IMR-90 (cell line): Measurements from ENCODE around the gene TBC1D22A. TPM values are rescaled to one million over a fixed set of nuclear protein-coding genes. Genes with fewer than 3 reads are reported as not detected.
A peak's percentile ranks its signal among the peaks of the same experiment; 100 is the strongest.

ENCODE experiments used
- ATAC-seq: fragments of 200-7000 bp; cut with Tn5 transposase; 2 replicates; pipeline ENCODE4 v1.9.1; 2020; ENCODE audit warnings: low read depth, mild to moderate bottlenecking, moderate library complexity
- BruUV-seq: library from RNA; stranded (reverse); fragments of 400-500 nt; replicated peaks from 2 replicates; lab custom pipeline; 2021; lab: Mats Ljungman, UMichigan
- CTCF ChIA-PET: fragments of 300-600 bp; formaldehyde crosslinking; extraction: SDS; loops from one replicate; lab custom pipeline; 2021; ENCODE audit warnings: antibody characterized with exemption; lab: Yijun Ruan, JAX
- POLR2A ChIA-PET: fragments of 300-600 bp; sonication (Branson Sonifier 250); formaldehyde crosslinking; loops from one replicate; lab custom pipeline; 2022; ENCODE audit warnings: antibody characterized with exemption; ENCODE audit not compliant: unreplicated experiment; lab: Charles Lee
- DNase-seq: peaks from one replicate; pipeline ENCODE4 v3.0.0; 2013
- H2AFZ ChIP-seq: replicated peaks from 2 replicates; pipeline ENCODE3; 2013; ENCODE audit warnings: low read length, mild to moderate bottlenecking; ENCODE audit not compliant: poor library complexity
- H2AK5ac ChIP-seq: 2 replicates; pipeline ENCODE4 v1.6.1; 2013; ENCODE audit warnings: low read depth, low read length, inconsistent platforms
- H2AK9ac ChIP-seq: replicated peaks from 2 replicates; pipeline ENCODE3; 2013; ENCODE audit warnings: mild to moderate bottlenecking, low read depth, low read length, moderate library complexity; ENCODE audit not compliant: poor library complexity
- H2BK120ac ChIP-seq: 2 replicates; pipeline ENCODE4 v1.6.1; 2013; ENCODE audit warnings: low read depth, low read length, inconsistent platforms
- H2BK15ac ChIP-seq: 3 replicates; pipeline ENCODE4 v1.6.1; 2013; ENCODE audit warnings: low read depth, low read length, inconsistent platforms
- H2BK20ac ChIP-seq: 2 replicates; pipeline ENCODE4 v1.6.1; 2013; ENCODE audit warnings: low read depth, mild to moderate bottlenecking, inconsistent platforms, low read length, moderate library complexity
- H2BK5ac ChIP-seq: 2 replicates; pipeline ENCODE4 v1.6.1; 2013; ENCODE audit warnings: mild to moderate bottlenecking, low read depth, low read length, inconsistent platforms; ENCODE audit not compliant: poor library complexity, severe bottlenecking
- H3K14ac ChIP-seq: replicated peaks from 2 replicates; pipeline ENCODE4 v1.6.1; 2013; ENCODE audit warnings: low read depth, low read length, inconsistent platforms
- H3K18ac ChIP-seq: 2 replicates; pipeline ENCODE4 v1.6.1; 2013; ENCODE audit warnings: low read depth, low read length, control low read depth
- H3K23ac ChIP-seq: 2 replicates; pipeline ENCODE4 v1.6.1; 2013; ENCODE audit warnings: low read depth, low read length, inconsistent platforms
- H3K27ac ChIP-seq: 2 replicates; pipeline ENCODE4 v1.5.1; 2013; ENCODE audit warnings: mild to moderate bottlenecking, control low read depth, low read length; ENCODE audit not compliant: insufficient read depth
- H3K27me3 ChIP-seq: 2 replicates; pipeline ENCODE4 v1.6.1; 2013; ENCODE audit warnings: low read length; ENCODE audit not compliant: control insufficient read depth, insufficient read depth
- H3K36me3 ChIP-seq: 2 replicates; pipeline ENCODE4 v1.6.1; 2013; ENCODE audit warnings: low read length, mixed read lengths; ENCODE audit not compliant: control insufficient read depth, insufficient read depth
- H3K4ac ChIP-seq: 2 replicates; pipeline ENCODE4 v1.6.1; 2013; ENCODE audit warnings: low read depth, low read length, inconsistent platforms
- H3K4me1 ChIP-seq: 2 replicates; pipeline ENCODE4 v1.6.1; 2013; ENCODE audit warnings: low read length, mixed read lengths; ENCODE audit not compliant: control insufficient read depth, insufficient read depth
- H3K4me2 ChIP-seq: 2 replicates; pipeline ENCODE4 v1.6.1; 2013; ENCODE audit warnings: low read depth, mild to moderate bottlenecking, control low read depth, low read length, moderate library complexity
- H3K4me3 ChIP-seq: 2 replicates; pipeline ENCODE4 v1.5.1; 2013; ENCODE audit warnings: low read depth, mild to moderate bottlenecking, control low read depth, low read length, moderate library complexity; ENCODE audit not compliant: insufficient read depth
- H3K56ac ChIP-seq: 2 replicates; pipeline ENCODE4 v1.6.1; 2013; ENCODE audit warnings: low read length, inconsistent platforms; ENCODE audit not compliant: insufficient read depth; ENCODE audit errors: extremely low read depth
- H3K79me1 ChIP-seq, 2 experiments: 2 replicates each; pipeline ENCODE4 v1.6.1; 2013; ENCODE audit warnings: low read length in 2 of 2, inconsistent platforms in 1 of 2, low read depth in 1 of 2
- H3K9ac ChIP-seq: 2 replicates; pipeline ENCODE4 v1.6.1; 2013; ENCODE audit warnings: low read depth, low read length, control low read depth
- H3K9me1 ChIP-seq: 2 replicates; pipeline ENCODE4 v1.6.1; 2013; ENCODE audit warnings: low read length, inconsistent platforms; ENCODE audit not compliant: insufficient read depth
- H3K9me3 ChIP-seq: 2 replicates; pipeline ENCODE4 v1.6.1; 2013; ENCODE audit warnings: low read length; ENCODE audit not compliant: control insufficient read depth, insufficient read depth
- H4K20me1 ChIP-seq: 2 replicates; pipeline ENCODE4 v1.6.1; 2013; ENCODE audit warnings: low read length, inconsistent platforms; ENCODE audit not compliant: insufficient read depth
- H4K5ac ChIP-seq: 2 replicates; pipeline ENCODE4 v1.6.1; 2013; ENCODE audit warnings: mild to moderate bottlenecking, low read depth, low read length, control low read depth
- H4K8ac ChIP-seq, 2 experiments: 2 replicates each; pipeline ENCODE4 v1.6.1; 2013; ENCODE audit warnings: low read depth in 2 of 2, low read length in 2 of 2, control low read depth in 1 of 2, inconsistent platforms in 1 of 2
- H4K91ac ChIP-seq: 2 replicates; pipeline ENCODE4 v1.6.1; 2013; ENCODE audit warnings: low read depth, low read length, inconsistent platforms; ENCODE audit not compliant: insufficient read depth
- BHLHE40 ChIP-seq: fragments of 150-350 bp; IDR thresholded peaks from 2 replicates; pipeline ENCODE4 v1.6.1; 2016; ENCODE audit warnings: mild to moderate bottlenecking, low read depth, low read length
- CEBPB ChIP-seq: IDR thresholded peaks from 2 replicates; pipeline ENCODE4 v1.6.1; 2012; ENCODE audit warnings: low read depth, low read length, improper control_type of control experiment
- CHD1 ChIP-seq: IDR thresholded peaks from 2 replicates; pipeline ENCODE4 v1.6.1; 2012; ENCODE audit warnings: low read depth, low read length, improper control_type of control experiment
- CTCF ChIP-seq: conservative IDR thresholded peaks from 2 replicates; pipeline ENCODE4 v1.5.1; 2012; ENCODE audit warnings: mild to moderate bottlenecking, low read depth, low read length, improper control_type of control experiment
- ELK1 ChIP-seq: fragments of 150-350 bp; IDR thresholded peaks from 2 replicates; pipeline ENCODE4 v1.6.1; 2016; ENCODE audit warnings: low read depth, mild to moderate bottlenecking, low read length, moderate library complexity, borderline replicate concordance
- FOS ChIP-seq: fragments of 150-350 bp; IDR thresholded peaks from 2 replicates; pipeline ENCODE4 v1.6.1; 2016; ENCODE audit warnings: low read depth, low read length
- MAFK ChIP-seq: IDR thresholded peaks from 2 replicates; pipeline ENCODE4 v1.6.1; 2012; ENCODE audit warnings: low read depth, low read length, improper control_type of control experiment
- MAZ ChIP-seq: IDR thresholded peaks from 2 replicates; pipeline ENCODE4 v1.6.1; 2012; ENCODE audit warnings: low read depth, mild to moderate bottlenecking, low read length, improper control_type of control experiment, moderate library complexity, borderline replicate concordance
- MXI1 ChIP-seq: IDR thresholded peaks from 2 replicates; pipeline ENCODE4 v1.6.1; 2012; ENCODE audit warnings: low read depth, mild to moderate bottlenecking, low read length, moderate library complexity, borderline replicate concordance
- NFE2L2 ChIP-seq: fragments of 150-350 bp; IDR thresholded peaks from 2 replicates; pipeline ENCODE4 v1.6.1; 2016; ENCODE audit warnings: low read depth, mild to moderate bottlenecking, low read length
- POLR2A ChIP-seq: IDR thresholded peaks from 2 replicates; pipeline ENCODE4 v1.6.1; 2012; ENCODE audit warnings: mild to moderate bottlenecking, low read depth, low read length
- RAD21 ChIP-seq: IDR thresholded peaks from 2 replicates; pipeline ENCODE4 v1.6.1; 2012; ENCODE audit warnings: low read length, improper control_type of control experiment
- RCOR1 ChIP-seq: IDR thresholded peaks from 2 replicates; pipeline ENCODE4 v1.6.1; 2012; ENCODE audit warnings: mild to moderate bottlenecking, low read length, improper control_type of control experiment; ENCODE audit not compliant: insufficient replicate concordance
- RFX5 ChIP-seq: IDR thresholded peaks from 2 replicates; pipeline ENCODE4 v1.8.0; 2012; ENCODE audit warnings: low read depth, mild to moderate bottlenecking, low read length, moderate library complexity
- SMC3 ChIP-seq: fragments of 150-350 bp; IDR thresholded peaks from 2 replicates; pipeline ENCODE4 v1.6.1; 2016; ENCODE audit warnings: low read depth, mild to moderate bottlenecking, antibody characterized with exemption, low read length, moderate library complexity
- WGBS, 2 experiments: methylation state at CpG; one replicate each; pipeline versions ENCODE4 v1.1.5 to v1.1.7; 2013; ENCODE audit warnings: missing lambda C conversion rate in 2 of 2; ENCODE audit not compliant: insufficient read length in 1 of 2; ENCODE audit errors: extremely low coverage in 2 of 2; 5-methylcytosine and 5-hydroxymethylcytosine counted together
- dilution Hi-C: fragments of 300-500 bp; cut with HindIII; formaldehyde crosslinking; loops from one replicate; pipeline ENCODE4 v1.14.3; 2018; ENCODE audit warnings: low sequenced_read_pairs; ENCODE audit not compliant: unreplicated experiment
- in situ Hi-C: fragments of 300-500 bp; cut with MboI; formaldehyde crosslinking; loops from 3 replicates; pipeline ENCODE4 v1.14.3; 2019; ENCODE audit warnings: low sequenced_read_pairs, inconsistent platforms, mixed read lengths
- intact Hi-C: fragments of 100-400 bp; cut with micrococcal nuclease; formaldehyde crosslinking; loops from 2 replicates; pipeline ENCODE4 v1.10.0; 2022
- polyA plus RNA-seq, 3 experiments: library from polyadenylated mRNA; depleted of rRNA; stranded (reverse); fragments of >200 nt; gene quantifications; 2 replicates each; pipeline ENCODE4 v1.2.3, GENCODE V29; 2012; ENCODE audit warnings: low replicate concordance in 1 of 3
- total RNA-seq: library from RNA; depleted of rRNA; stranded (reverse); fragments of >200 nt; gene quantifications from 2 replicates; pipeline ENCODE4 v1.2.3, GENCODE V29; 2012

TBC1D22A gene
- total and polyA plus RNA-seq, 2 of the 4 experiments (the other 2 are of a cell fraction): 9.0 to 16.7 TPM

- no peaks in the 10 kb centered on the region for H3K27me3 ChIP-seq
- peak; percentile 47 for ATAC-seq
- H3K4ac ChIP-seq: peak overlapping the region; percentile 29; the same call in 1 of the 2 replicates
- H4K20me1 ChIP-seq: no peaks in the 10 kb centered on the region; the same call in 1 of the 2 replicates
- peaks cover 12% of the 10 kb centered on the region for H3K9me1 ChIP-seq
- H3K9me3 ChIP-seq: peaks cover 2% of the 10 kb centered on the region; the same call in 1 of the 2 replicates
- peak overlapping the region; percentile 76 for H3K4me2 ChIP-seq
- H3K14ac ChIP-seq: peak overlapping the region; percentile 29; the same call in 1 of the 2 replicates
- no peak overlapping the region for H2BK15ac ChIP-seq
- 0 out of 2 replicates have a peak overlapping the region, but pooled peaks have one; percentile 15 for H3K23ac ChIP-seq
- H3K56ac ChIP-seq: no peak overlapping the region
- H3K79me1 ChIP-seq: peaks cover 9 to 27% of the 10 kb centered on the region in 2 experiments; a peak in 1 of 4 replicates
- H3K36me3 ChIP-seq: no peaks in the 10 kb centered on the region
- H2AFZ ChIP-seq: peak overlapping the region; percentile 80
- intact Hi-C loops (no loop called here), in situ Hi-C loops (no loop called here), dilution Hi-C loops (no loop called here)
- H3K27ac ChIP-seq: peak overlapping the region; percentile 25; the same call in 1 of the 2 replicates
- no peak overlapping the region for H3K9ac ChIP-seq
- BruUV-seq: no TSS peak
- H3K18ac ChIP-seq: peak overlapping the region; percentile 34; the same call in 1 of the 2 replicates
- DNase-seq: peak; percentile 60
- H2BK20ac ChIP-seq: no peak overlapping the region
- H2AK9ac ChIP-seq: peak overlapping the region; percentile 60
- 2% methylated on average over 12 of the region's 29 CpGs; no CpG with 5 or more reads in 1 of the 2 experiments for WGBS, 2 experiments
- peaks cover 21% of the 10 kb centered on the region for H3K4me1 ChIP-seq
- ChIA-PET POLR2A (no interaction called here), CTCF (no interaction called here)
- peak overlapping the region; percentile 17 for H2BK5ac ChIP-seq
- H3K4me3 ChIP-seq: peak overlapping the region; percentile 30
- no peak overlapping the region for H4K91ac ChIP-seq
- H2AK5ac ChIP-seq: no peak overlapping the region
- peak overlapping the region in 1 of 2 experiments; percentile 26; a peak in 1 of 4 replicates for H4K8ac ChIP-seq
- H4K5ac ChIP-seq: peak overlapping the region; percentile 47
- H2BK120ac ChIP-seq: peak overlapping the region; percentile 10; the same call in 1 of the 2 replicates
- peak; percentile 46; the same call in 1 of the 2 replicates for TF ChIP-seq MAZ
- TF ChIP-seq POLR2A: no peak
- TF ChIP-seq CHD1: no peak
- TF ChIP-seq NFE2L2: no peak
- no peak for TF ChIP-seq RAD21
- no peak for TF ChIP-seq SMC3
- TF ChIP-seq MXI1: 0 out of 2 replicates have a peak, but pooled peaks have one; percentile 0
- TF ChIP-seq BHLHE40: peak; percentile 56; the same call in 1 of the 2 replicates
- no peak for TF ChIP-seq ELK1
- no peak for TF ChIP-seq MAFK
- no peak for TF ChIP-seq RFX5
- TF ChIP-seq CEBPB: no peak
- no peak for TF ChIP-seq FOS
- TF ChIP-seq RCOR1: no peak
- TF ChIP-seq CTCF: no peak
Observed at GRCh38 chr22:47090591-47091245, 328.3 kb downstream of the TBC1D22A start.
